MM.1S (cell line): Measurements from ENCODE around the gene TENT5C.

Experiments
- DNase-seq: peaks from one replicate; pipeline ENCODE4 v3.0.0-alpha.2; 2015
- H2AFZ ChIP-seq: fragments of 300-600 bp; sonication (generic); 2 replicates; pipeline ENCODE4 v1.6.0; 2016; ENCODE audit warnings: antibody characterized with exemption, low read length
- H3F3A ChIP-seq: fragments of 300-600 bp; sonication (generic); 2 replicates; pipeline ENCODE4 v1.6.1; 2016; ENCODE audit warnings: mild to moderate bottlenecking, antibody characterized with exemption, low read length, moderate library complexity, mixed read lengths; ENCODE audit not compliant: insufficient read depth
- H3K27ac ChIP-seq: fragments of 300-600 bp; sonication (generic); 2 replicates; pipeline ENCODE4 v1.5.1; 2016; ENCODE audit warnings: mild to moderate bottlenecking, low read length
- H3K27me3 ChIP-seq: fragments of 300-600 bp; sonication (generic); replicated peaks from 2 replicates; pipeline ENCODE4 v1.6.0; 2016; ENCODE audit warnings: low read length; ENCODE audit not compliant: insufficient read depth
- H3K36me3 ChIP-seq: fragments of 300-600 bp; sonication (generic); replicated peaks from 2 replicates; pipeline ENCODE4 v1.6.1; 2016; ENCODE audit warnings: mild to moderate bottlenecking, low read length, mixed read lengths; ENCODE audit not compliant: insufficient read depth
- H3K4me1 ChIP-seq: fragments of 300-600 bp; sonication (generic); 2 replicates; pipeline ENCODE4 v1.6.1; 2016; ENCODE audit warnings: low read length, mixed read lengths
- H3K4me2 ChIP-seq: fragments of 300-600 bp; sonication (generic); 2 replicates; pipeline ENCODE4 v1.6.0; 2016; ENCODE audit warnings: low read depth, low read length
- H3K4me3 ChIP-seq: fragments of 300-600 bp; sonication (generic); 2 replicates; pipeline ENCODE4 v1.5.1; 2016; ENCODE audit warnings: low read length, mixed read lengths
- H3K79me2 ChIP-seq: fragments of 300-600 bp; sonication (generic); 2 replicates; pipeline ENCODE4 v1.6.1; 2016; ENCODE audit warnings: mixed run types, low read length, mixed read lengths
- H3K9ac ChIP-seq: fragments of 300-600 bp; sonication (generic); 2 replicates; pipeline ENCODE4 v1.6.1; 2016; ENCODE audit warnings: low read length, mixed read lengths
- H3K9me2 ChIP-seq: fragments of 300-600 bp; sonication (generic); replicated peaks from 2 replicates; pipeline ENCODE4 v1.6.1; 2016; ENCODE audit warnings: mild to moderate bottlenecking, low read length, mixed read lengths; ENCODE audit not compliant: insufficient read depth
- H3K9me3 ChIP-seq: fragments of 300-600 bp; sonication (generic); replicated peaks from 2 replicates; pipeline ENCODE4 v1.6.1; 2016; ENCODE audit warnings: mild to moderate bottlenecking, low read length, mixed read lengths; ENCODE audit not compliant: insufficient read depth
- H4K20me1 ChIP-seq: fragments of 300-600 bp; sonication (generic); 2 replicates; pipeline ENCODE4 v1.6.1; 2016; ENCODE audit warnings: mild to moderate bottlenecking, low read length, moderate library complexity, mixed read lengths; ENCODE audit not compliant: insufficient read depth
- EZH2 ChIP-seq: fragments of 300-600 bp; sonication (generic); optimal IDR thresholded peaks from 2 replicates; pipeline ENCODE3; 2017; ENCODE audit warnings: low read depth, mild to moderate bottlenecking, antibody characterized with exemption, low read length, mixed read lengths
- EZH2phosphoT487 ChIP-seq: fragments of 300-600 bp; sonication (generic); IDR thresholded peaks from 2 replicates; pipeline ENCODE4 v1.6.1; 2018; ENCODE audit warnings: antibody characterized with exemption, low read length
- TF ChIP-seq, protein P1 (sequence below): fragments of 300-600 bp; sonication (generic); IDR thresholded peaks from 2 replicates; pipeline ENCODE4 v1.5.1; 2016; ENCODE audit warnings: antibody characterized with exemption, low read length, mixed read lengths

The TENT5C gene

DNA sequence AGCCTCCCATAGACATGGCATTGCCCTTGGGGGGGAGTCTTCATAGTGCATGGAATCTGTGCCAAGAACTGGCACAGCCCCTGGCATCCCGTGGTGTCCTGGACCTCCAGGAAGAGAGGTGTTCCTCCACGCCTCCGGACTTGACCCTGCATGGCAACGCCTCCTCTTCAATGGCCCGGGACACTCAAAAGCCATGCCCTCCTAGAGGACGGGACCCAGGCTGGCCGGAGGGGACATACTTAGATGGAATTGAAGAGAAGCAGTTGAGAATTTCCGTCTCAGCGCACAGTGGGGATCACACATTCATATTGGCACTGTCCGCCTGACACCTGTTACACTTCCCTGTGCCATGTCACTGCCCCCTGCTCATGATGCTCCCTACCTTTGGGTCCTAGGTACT lies 38.4 kb upstream of the TENT5C start:
- Histone ChIP-seq H3K36me3 (no peaks in the 10 kb centered on the region), H3K27ac (no peak overlapping the region), H3K9ac (no peak overlapping the region), H3K4me2 (no peak overlapping the region), H2AFZ (no peak overlapping the region), H3K27me3 (no peaks in the 10 kb centered on the region), H3K79me2 (no peaks in the 10 kb centered on the region), H3K9me2 (no peaks in the 10 kb centered on the region), H3K4me1 (0 out of 2 replicates have a peak, but pooled peaks cover 14% of the 10 kb centered on the region), H3K4me3 (no peak overlapping the region), H4K20me1 (no peaks in the 10 kb centered on the region), H3K9me3 (no peaks in the 10 kb centered on the region), H3F3A (no peaks in the 10 kb centered on the region)
- TF ChIP-seq, protein P1, sequence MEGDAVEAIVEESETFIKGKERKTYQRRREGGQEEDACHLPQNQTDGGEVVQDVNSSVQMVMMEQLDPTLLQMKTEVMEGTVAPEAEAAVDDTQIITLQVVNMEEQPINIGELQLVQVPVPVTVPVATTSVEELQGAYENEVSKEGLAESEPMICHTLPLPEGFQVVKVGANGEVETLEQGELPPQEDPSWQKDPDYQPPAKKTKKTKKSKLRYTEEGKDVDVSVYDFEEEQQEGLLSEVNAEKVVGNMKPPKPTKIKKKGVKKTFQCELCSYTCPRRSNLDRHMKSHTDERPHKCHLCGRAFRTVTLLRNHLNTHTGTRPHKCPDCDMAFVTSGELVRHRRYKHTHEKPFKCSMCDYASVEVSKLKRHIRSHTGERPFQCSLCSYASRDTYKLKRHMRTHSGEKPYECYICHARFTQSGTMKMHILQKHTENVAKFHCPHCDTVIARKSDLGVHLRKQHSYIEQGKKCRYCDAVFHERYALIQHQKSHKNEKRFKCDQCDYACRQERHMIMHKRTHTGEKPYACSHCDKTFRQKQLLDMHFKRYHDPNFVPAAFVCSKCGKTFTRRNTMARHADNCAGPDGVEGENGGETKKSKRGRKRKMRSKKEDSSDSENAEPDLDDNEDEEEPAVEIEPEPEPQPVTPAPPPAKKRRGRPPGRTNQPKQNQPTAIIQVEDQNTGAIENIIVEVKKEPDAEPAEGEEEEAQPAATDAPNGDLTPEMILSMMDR = no peak
- TF ChIP-seq EZH2 (no peak), EZH2phosphoT487 (no peak)
- DNase-seq = no peak

DNA sequence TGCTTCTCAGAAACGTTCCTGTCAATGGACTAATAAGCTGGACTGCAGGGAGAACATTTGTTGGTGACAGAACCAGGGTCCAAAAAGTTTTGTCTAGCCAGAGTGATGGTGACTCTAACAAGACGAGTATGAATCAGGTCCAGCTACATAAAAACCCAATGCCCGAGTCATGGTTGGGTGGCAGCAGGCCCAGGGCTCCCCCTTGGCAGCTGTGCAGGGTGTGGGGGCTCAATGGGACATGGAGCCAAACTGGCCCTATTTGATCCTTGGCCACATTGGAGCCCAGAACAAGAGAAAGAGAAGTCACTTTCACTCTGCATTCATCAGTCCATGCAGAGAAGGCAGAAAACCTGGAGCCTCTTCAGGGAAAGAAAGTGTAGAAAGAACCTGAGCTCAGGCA lies 37.9 kb upstream of the TENT5C start:
- H3K9me3 ChIP-seq = no peaks in the 10 kb centered on the region
- DNase-seq = no peak
- no peak overlapping the region for H3K27ac ChIP-seq
- no peaks in the 10 kb centered on the region for H3K9me2 ChIP-seq
- H3K27me3 ChIP-seq = no peaks in the 10 kb centered on the region
- no peak for TF ChIP-seq EZH2
- TF ChIP-seq, protein P1 = no peak
- TF ChIP-seq EZH2phosphoT487 = no peak
- H3K36me3 ChIP-seq = no peaks in the 10 kb centered on the region
- 0 out of 2 replicates have a peak, but pooled peaks cover 17% of the 10 kb centered on the region for H3K4me1 ChIP-seq
- H4K20me1 ChIP-seq = no peaks in the 10 kb centered on the region
- no peak overlapping the region for H3K4me3 ChIP-seq
- no peaks in the 10 kb centered on the region for H3F3A ChIP-seq
- no peaks in the 10 kb centered on the region for H3K79me2 ChIP-seq
- no peak overlapping the region for H3K4me2 ChIP-seq
- no peak overlapping the region for H3K9ac ChIP-seq
- H2AFZ ChIP-seq = no peak overlapping the region

DNA sequence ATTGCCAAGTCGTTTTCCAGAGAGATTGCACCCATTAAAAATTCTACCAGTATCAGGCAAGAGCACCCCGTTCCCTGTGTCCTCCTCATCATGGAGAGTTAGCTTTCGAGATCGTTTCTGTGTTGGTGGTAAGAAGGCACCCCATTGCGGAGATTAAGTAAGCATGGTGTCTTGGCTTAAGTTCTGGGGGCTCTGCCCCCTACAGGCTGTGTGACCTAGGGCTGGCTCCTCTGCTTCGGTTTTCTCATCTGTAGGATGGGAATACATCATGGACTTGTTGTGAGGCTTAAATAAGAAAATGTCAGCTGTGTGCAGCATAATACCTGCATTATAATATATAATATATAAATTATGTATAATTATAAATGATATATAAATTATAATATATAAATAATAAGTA lies 36.8 kb upstream of the TENT5C start:
- H3K9me2 ChIP-seq = no peaks in the 10 kb centered on the region
- H3K4me1 ChIP-seq = 0 out of 2 replicates have a peak, but pooled peaks cover 17% of the 10 kb centered on the region
- no peaks in the 10 kb centered on the region for H3K27me3 ChIP-seq
- no peak overlapping the region for H3K4me3 ChIP-seq
- H3K9ac ChIP-seq = no peak overlapping the region
- H3K27ac ChIP-seq = no peak overlapping the region
- no peaks in the 10 kb centered on the region for H3K36me3 ChIP-seq
- H3F3A ChIP-seq = no peaks in the 10 kb centered on the region
- H3K4me2 ChIP-seq = no peak overlapping the region
- no peaks in the 10 kb centered on the region for H4K20me1 ChIP-seq
- H3K9me3 ChIP-seq = no peaks in the 10 kb centered on the region
- H3K79me2 ChIP-seq = no peaks in the 10 kb centered on the region
- H2AFZ ChIP-seq = no peak overlapping the region
- DNase-seq = no peak
- TF ChIP-seq, protein P1 = no peak
- TF ChIP-seq EZH2 = no peak
- no peak for TF ChIP-seq EZH2phosphoT487
